RPMI8226 (cell line): ENCODE measurements around the gene PDE7B.

ENCODE experiments used
- DNase-seq: peaks from one replicate; pipeline ENCODE4 v3.0.0-alpha.2; 2015

PDE7B gene

DNA sequence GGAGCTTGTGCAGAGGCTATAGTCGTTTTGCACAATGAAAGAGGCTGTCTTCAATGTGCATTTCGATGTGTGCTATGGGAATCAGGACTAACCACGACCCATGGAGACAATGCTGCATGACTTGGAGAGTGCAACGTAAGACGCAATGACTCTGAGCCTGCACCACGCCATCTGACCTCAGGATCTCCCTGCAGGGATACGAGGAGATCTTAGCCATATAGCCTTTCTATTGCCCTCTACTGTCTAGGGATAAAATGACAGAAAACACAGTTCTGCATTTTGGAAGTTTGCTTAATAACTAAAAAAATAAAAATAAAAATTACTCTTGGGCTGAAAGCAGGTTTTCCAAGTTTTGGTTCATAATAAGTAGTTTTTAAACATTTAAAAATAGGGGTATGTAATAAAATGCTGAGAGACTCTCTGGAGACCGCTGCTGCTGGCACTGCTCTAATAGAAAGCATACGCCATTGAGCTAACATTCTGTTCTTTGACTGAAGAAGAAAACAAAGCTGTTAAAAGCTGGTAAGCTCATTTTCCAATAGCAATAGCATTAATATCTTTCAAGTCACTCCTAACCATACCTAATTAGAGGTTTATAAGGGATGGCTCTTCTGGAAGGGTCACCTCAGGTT, 87.2 kb downstream of the PDE7B start:
- DNase-seq = no peak

- no peak for DNase-seq
Observed at GRCh38 chr6:135939208-135939591, 87.7 kb downstream of the PDE7B start.

GRCh38 chr6:135940616-135941167, 89.2 kb downstream of the PDE7B start:
- DNase-seq = no peak

GRCh38 chr6:135941275-135942025, 89.9 kb downstream of the PDE7B start:
- no peak for DNase-seq

DNA sequence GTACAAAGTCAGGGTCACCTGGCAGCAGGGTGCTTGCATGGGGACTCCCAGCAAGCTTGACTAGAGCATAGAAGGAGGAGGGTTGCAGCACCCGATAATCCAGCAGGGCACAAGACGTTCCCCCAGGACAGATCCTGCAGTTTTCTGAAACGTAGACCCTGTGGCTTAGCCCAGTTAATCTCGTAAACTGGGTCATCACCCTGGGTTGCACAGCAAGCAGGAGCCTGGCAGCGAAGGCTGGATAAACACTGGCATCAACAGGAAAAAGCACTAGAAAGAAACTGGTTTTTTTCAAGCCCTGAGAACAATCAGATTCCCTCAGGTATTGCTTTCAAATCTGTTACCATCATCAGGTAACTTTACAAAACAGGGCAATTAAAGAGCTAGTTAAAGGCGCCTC, 92.6 kb downstream of the PDE7B start:
- no peak for DNase-seq

DNA sequence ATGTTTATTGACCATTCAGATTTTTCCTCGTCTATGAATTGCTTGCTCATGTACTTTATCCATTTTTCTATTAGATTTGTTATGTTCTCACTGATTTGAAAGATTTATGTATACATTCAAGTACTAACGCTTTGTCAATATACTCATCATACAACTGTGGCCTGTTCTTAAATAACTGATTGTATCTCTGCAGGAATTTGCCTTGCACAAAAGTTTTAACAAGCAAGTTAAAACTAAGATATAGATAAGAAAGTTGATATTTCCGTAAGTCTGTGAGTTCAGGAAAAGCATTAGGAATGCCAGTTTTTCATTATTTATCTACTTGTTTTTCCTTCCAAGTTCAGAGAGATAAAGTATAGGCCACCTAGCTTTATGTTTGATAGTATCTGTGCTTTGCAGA, 95.2 kb downstream of the PDE7B start:
- no peak for DNase-seq

- DNase-seq = no peak
Observed at GRCh38 chr6:135950669-135951068, 99.2 kb downstream of the PDE7B start.

DNA sequence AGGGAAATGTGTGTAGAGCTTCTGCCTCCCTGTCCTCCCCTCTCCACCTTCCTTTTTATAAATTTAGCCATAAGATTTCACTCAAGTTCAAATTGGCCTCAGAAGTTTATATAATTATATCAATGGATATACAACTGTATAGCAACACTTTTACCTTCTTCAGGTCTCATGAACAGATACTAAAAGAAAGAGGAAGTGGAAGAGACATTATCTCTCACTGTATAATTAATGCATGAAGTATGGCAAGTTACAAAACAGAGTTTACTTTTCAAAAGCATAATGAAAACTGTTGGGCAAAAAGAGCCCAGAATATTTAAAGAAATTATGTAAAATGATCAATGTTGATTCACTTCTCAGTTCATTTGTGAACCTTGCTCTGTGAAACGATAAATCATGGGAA, 99.7 kb downstream of the PDE7B start:
- DNase-seq = no peak

- no peak for DNase-seq
Observed at GRCh38 chr6:135953818-135954217, 102.3 kb downstream of the PDE7B start.

- no peak for DNase-seq
Observed at GRCh38 chr6:135955099-135955498, 103.6 kb downstream of the PDE7B start.

- no peak for DNase-seq
Observed at GRCh38 chr6:135962731-135963130, 111.2 kb downstream of the PDE7B start.

DNA sequence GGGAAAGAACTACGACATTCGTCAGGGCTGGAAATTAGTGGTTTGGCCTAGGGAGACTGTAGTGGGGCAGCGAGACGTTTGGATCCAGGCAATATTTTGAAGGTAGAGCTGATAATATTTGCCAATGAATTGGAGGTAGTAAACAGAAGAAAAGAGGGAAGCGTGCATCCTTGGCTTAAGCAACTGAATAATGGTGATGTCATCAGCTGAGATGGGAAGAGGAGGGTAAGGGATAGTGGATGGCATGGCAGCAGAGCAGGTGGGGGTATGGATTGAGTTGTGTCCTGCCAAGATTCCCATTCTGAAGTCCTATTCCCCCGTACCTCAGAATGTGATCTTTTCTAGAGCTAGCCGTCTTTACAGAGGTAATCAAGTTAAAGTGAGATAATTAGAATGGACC, 119.2 kb downstream of the PDE7B start:
- no peak for DNase-seq

DNA sequence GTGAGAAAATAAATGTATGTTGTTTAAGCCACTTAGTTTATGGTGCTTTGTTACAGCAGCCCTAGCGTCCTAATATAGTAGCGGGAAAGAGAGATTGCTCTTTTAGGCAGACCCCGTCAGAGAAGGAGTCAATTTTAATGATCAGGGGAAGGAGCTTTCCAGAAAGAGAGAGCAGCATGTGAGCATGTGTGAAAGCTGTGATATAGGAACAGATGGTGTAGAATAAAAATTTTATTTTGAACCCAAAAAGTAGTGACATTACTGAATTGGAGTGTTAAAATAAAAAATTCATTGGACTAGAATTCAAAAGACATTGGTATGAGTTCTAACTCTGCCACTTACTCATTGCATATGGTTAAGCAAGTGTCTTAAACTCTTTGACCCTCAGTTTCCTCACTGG, 119.8 kb downstream of the PDE7B start:
- DNase-seq = no peak

DNA sequence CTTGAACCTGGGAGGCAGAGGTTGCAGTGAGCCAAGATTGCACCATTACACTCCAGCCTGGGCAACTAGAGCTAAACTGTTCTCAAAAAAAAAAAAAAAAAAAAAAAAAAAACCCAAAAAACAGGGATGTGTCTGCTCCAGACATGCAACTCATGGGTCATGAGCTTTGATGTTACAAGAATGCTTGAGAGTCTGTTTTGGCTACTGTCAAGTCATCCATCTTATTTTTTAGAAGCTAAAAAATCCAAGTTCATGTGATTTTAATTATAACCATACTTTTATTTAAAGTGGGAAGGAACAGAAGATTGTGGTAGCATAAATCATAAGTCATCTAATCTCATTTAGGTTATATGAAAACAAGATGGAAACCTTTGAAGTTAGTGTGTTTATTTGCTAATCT, 120.6 kb downstream of the PDE7B start:
- no peak for DNase-seq

DNA sequence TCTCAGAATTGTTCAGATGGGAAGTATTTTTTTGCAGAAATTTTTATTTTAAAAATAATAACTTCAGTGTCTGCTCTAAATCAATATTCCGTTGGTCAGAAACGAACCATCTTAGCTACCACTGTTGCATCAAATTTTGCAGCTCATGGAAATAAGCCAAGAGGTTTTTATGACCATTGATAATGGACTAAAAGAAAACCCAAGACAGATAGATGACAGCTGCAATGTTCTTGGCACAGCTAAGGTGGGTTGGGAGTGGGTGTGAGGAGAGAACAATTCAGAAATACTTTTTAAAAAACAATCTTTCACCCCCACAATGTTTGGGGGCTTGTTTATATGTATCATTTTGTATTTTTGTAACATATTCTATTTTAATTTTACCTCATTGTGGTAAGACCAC, 121.1 kb downstream of the PDE7B start:
- DNase-seq = no peak

DNA sequence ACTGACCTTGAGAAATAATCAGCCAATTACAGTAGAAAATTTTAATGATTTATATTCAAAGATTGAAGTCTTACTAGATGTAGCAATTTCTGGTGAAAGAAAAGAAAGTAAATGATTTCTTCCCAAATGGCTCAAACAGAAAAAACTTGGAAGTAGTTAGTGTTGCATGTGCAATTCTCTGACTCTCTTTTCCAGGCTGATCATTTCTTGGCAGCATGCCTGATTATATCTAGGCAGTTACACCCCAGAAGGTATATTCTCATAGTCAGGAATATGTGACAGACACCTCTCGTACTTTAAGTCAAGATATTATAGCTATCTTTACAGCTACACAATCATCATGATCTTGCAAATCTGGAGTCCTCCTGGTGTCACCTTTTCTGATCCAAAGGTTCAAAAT, 122.9 kb downstream of the PDE7B start:
- no peak for DNase-seq

DNA sequence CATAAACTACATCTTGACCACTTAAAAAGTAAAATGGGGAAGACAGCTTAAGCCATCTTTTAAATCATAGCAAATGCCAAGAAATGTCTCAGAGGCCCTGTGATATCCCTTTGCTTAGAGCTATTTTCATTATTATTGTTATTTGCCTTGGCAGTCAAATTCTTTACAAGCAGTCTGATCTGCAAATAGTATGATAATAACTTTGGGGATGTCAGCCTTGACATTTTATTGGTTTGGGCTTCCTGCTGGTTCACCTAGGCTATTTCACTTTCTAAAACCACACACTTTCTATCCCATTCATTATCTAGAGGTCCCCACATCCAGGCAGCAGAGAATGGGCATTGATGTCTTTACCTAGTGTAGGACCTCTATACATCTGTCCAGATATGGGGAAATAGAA, 125.1 kb downstream of the PDE7B start:
- no peak for DNase-seq

DNA sequence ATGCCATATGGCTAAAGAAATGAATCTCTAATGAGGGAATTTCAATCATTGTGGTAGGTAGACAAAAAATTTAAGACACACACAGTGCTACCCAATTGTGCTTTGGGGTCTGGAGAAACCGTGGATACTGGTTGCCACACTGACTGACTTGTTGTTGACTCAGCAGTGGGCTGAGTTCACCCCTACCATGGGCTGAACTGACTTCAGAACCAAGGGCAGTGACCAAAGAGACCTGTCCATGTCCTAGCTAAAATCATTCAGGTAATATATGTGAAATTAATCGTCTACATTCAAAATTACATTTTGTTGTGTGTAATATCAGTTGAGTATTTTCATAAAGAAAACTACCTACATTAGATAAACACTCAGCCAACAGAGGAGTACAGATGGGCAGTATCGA, 131.6 kb downstream of the PDE7B start:
- DNase-seq = no peak

- DNase-seq = no peak
Observed at GRCh38 chr6:135983718-135984343, 132.3 kb downstream of the PDE7B start.

GRCh38 chr6:135985471-135985870, 134.0 kb downstream of the PDE7B start:
- DNase-seq = no peak

GRCh38 chr6:135987226-135987625, 135.7 kb downstream of the PDE7B start:
- no peak for DNase-seq

DNA sequence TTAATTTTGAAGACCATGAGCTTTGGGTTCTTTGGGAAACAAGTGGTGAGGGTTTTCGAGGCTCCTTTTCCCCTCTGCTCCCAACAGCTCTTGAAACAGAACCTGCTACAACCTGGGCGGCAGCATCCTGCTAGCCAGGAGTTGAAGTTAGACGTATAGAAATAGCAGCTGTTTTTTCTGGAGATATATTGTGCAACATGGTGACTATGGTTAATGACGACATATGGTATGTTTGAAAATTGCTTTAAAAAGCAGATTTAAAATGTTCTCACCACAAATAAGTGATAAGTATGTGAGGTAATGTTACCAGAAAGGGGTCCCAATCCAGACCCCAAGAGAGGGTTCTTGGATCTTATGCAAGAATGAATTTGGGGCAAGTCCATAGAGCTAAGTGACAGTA, 138.9 kb downstream of the PDE7B start:
- DNase-seq = no peak

DNA sequence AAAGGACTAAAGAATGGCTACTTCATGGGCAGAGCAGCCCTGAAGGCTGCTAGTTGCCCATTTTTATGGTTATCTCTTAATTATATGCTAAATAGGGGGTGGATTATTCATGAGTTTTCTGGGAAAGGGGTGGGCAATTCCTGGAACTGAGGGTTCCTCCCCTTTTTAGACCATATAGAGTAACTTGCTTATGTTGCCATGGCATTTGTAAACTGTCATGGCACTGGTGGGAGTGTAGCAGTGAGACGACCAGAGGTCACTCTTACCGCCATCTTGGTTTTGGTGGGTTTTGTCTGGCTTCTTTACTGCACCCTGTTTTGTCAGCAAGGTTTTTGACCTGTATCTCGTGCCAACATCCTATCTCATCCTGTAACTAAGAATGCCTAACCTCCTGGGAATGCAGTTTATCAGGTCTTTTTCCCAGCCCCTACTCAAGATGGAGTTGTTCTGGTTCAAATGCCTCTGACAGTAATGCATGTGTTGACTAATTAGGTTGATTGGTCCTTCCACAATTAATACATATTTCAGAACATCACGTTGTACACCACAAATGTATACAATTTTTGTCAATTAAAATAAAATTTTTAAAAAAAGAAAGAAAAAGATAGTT, 139.5 kb downstream of the PDE7B start:
- DNase-seq = no peak

DNA sequence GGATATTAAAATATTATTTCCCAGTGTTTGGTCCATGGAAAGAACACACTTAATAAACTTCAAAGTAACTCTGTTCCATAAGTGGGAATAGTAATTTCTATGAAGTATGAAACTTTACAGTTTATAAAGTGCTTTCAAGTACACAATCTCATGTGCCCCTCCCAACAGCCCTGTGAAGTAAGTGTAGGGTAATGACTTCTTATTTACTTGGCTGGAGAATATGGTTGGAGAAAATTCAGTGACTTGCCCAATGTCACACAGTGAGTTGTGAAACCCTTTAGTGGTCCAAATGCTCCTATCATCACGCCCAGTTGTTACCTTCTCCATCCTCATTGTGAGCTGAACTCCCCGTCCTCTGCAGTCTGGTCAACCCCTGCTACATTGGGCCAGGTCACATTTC, 141.2 kb downstream of the PDE7B start:
- no peak for DNase-seq
